AG09319 (cell line): ENCODE measurements around the gene E4F1.

Source experiments
- DNase-seq: peaks from one replicate; pipeline ENCODE4 v3.0.0-alpha.2; 2010; ENCODE audit warnings: low read depth; ENCODE audit errors: extremely low read depth
- TF ChIP-seq, protein P1 (sequence below): IDR thresholded peaks from 2 replicates; pipeline ENCODE4 v1.5.1; 2011; ENCODE audit warnings: low read depth, mild to moderate bottlenecking, inconsistent platforms, low read length, moderate library complexity

The E4F1 gene

GRCh38 chr16:2213817-2214718, 9.3 kb upstream of the E4F1 start:
- no peak for DNase-seq
- TF ChIP-seq, protein P1, sequence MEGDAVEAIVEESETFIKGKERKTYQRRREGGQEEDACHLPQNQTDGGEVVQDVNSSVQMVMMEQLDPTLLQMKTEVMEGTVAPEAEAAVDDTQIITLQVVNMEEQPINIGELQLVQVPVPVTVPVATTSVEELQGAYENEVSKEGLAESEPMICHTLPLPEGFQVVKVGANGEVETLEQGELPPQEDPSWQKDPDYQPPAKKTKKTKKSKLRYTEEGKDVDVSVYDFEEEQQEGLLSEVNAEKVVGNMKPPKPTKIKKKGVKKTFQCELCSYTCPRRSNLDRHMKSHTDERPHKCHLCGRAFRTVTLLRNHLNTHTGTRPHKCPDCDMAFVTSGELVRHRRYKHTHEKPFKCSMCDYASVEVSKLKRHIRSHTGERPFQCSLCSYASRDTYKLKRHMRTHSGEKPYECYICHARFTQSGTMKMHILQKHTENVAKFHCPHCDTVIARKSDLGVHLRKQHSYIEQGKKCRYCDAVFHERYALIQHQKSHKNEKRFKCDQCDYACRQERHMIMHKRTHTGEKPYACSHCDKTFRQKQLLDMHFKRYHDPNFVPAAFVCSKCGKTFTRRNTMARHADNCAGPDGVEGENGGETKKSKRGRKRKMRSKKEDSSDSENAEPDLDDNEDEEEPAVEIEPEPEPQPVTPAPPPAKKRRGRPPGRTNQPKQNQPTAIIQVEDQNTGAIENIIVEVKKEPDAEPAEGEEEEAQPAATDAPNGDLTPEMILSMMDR = no peak

- no peak for DNase-seq
- TF ChIP-seq, protein P1 = no peak
These were observed 8.7 kb upstream of the E4F1 start, which contains the start of gene PGP for GRCh38 chr16:2214719-2214968. PGP (minus strand) TSS chr16:2214840; CDS start chr16:2214777, 63 bp downstream.

DNA sequence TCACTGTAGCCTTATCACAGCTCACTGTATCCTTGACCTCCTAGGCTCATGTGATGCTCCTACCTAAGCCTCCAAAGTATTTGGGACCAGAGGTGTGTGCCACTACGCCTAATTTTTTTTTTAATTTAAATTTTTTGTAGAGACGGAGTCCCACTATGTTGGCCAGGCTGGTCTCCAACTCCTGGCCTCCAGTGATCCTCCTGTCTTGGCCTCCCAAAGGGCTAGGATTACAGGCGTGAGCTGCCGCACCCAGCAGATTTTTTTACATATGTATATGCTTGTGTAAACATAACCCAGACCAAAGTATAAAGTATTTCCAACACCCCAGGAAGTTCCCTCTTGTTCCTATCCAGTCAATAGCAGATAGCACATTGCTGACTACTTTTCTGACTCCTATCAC, 7.1 kb upstream of the E4F1 start:
- no peak for DNase-seq
- TF ChIP-seq, protein P1 = no peak

GRCh38 chr16:2223942-2224486, 623 bp downstream of the E4F1 start:
- TF ChIP-seq, protein P1 = peak; percentile 26
- DNase-seq = no peak

- TF ChIP-seq, protein P1 = no peak
- no peak for DNase-seq
These were observed 2.9 kb downstream of the E4F1 start for GRCh38 chr16:2226245-2226793.

DNA sequence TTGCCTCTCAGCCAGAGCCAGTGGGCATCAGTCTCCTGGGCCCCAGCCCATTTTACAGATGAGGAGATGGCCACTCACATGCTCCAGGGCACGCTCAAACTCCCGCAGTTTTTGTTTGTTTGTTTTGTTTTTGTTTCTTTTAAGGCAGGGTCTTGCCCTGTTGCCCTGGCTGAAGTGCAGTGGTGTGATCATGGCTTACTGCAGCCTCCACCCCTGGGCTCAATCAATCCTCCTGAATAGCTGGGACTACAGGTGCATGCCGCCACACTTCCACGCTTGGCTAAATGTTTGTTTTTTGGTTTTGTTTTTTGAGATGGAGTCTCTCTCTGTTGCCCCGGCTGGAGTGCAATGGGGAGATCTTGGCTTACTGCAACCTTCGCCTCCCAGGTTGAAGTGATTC, 3.5 kb downstream of the E4F1 start:
- no peak for DNase-seq
- TF ChIP-seq, protein P1 = no peak

- TF ChIP-seq, protein P1 = no peak
- no peak for DNase-seq
These were observed 4.9 kb downstream of the E4F1 start for GRCh38 chr16:2228161-2228824.
